HG03442 (cell line): ENCODE results near the gene MACF1.

Source experiments
- ATAC-seq: cut with Tn5 transposase; IDR thresholded peaks from one replicate; pipeline ENCODE4 v1.9.1; 2021; ENCODE audit warnings: mild to moderate bottlenecking, moderate library complexity; ENCODE audit not compliant: unreplicated experiment

The MACF1 gene

GRCh38 chr1:39410915-39411436 is 206.5 kb downstream of the MACF1 start:
- ATAC-seq = no peak

GRCh38 chr1:39411526-39412478 is 207.3 kb downstream of the MACF1 start:
- no peak for ATAC-seq

DNA sequence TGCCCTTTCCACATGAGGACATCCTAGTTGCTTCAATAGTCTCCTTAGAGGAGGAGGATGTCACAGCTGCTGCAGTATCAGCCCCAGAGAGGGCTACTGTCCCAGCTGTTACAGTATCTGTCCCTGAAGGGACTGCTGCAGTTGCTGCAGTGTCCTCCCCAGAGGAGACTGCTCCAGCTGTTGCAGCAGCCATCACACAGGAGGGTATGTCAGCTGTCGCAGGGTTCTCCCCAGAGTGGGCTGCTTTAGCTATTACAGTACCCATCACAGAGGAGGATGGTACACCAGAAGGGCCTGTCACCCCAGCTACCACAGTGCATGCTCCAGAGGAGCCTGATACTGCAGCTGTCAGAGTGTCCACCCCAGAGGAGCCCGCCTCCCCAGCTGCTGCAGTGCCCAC is 208.4 kb downstream of the MACF1 start:
- no peak for ATAC-seq

DNA sequence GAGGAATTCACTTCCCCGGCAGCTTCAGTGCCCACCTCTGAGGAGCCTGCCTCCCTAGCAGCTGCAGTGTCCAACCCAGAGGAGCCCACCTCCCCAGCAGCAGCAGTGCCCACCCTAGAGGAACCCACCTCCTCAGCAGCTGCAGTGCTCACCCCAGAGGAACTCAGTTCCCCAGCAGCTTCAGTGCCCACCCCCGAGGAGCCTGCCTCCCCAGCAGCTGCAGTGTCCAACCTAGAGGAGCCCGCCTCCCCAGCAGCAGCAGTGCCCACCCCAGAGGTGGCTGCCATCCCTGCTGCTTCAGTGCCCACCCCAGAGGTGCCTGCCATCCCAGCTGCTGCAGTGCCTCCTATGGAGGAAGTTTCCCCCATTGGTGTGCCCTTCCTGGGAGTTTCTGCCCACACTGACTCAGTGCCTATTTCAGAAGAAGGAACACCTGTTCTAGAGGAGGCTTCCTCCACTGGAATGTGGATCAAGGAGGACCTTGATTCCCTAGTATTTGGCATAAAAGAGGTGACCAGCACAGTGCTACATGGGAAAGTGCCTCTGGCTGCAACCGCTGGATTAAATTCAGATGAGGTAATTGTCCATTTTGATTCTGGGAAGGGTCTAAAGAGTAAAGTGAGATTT is 209.5 kb downstream of the MACF1 start:
- no peak for ATAC-seq

GRCh38 chr1:39415553-39415952 is 211.1 kb downstream of the MACF1 start:
- no peak for ATAC-seq

DNA sequence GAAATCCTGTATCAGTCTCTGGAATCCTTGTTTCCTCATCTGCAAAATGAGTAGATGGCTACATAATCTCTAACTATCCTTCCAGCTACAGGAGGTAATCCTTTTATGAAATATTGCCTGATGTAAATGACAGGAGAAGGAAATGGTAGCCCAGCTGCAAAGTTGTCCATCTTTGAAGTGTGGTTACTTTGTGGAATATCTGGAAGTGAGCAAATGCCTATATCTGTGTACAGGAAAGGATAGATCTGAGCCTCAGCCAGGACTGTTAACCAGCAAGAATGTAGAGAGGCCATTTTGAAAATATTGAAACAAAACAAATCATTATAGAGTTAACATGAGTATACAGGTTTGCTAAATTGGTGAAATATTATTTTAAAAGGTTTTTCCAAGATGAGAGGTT is 212.1 kb downstream of the MACF1 start:
- no peak for ATAC-seq

GRCh38 chr1:39418236-39418635 is 213.7 kb downstream of the MACF1 start:
- ATAC-seq = no peak

- no peak for ATAC-seq
Observed at GRCh38 chr1:39420493-39420892, 216.0 kb downstream of the MACF1 start.

GRCh38 chr1:39422614-39423013 is 218.1 kb downstream of the MACF1 start:
- ATAC-seq = no peak

DNA sequence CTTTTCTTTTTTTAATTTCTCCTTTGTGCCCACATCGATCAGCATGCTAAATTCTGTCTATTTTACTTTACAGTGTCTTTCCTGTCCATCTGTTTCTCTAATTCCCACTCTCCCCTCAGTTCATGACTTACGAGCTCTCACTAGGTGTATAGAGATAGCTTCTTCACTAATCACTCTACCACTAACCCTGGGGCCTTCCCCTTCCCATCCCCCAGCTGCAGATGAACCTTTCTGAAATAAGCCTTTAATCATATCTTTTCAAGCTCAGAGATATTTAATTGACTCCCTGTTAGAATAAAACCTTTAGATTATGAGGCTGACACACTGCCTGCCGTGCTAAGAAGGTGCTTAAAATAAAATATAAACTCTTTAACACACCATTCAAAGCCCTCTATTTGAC is 220.7 kb downstream of the MACF1 start:
- no peak for ATAC-seq

DNA sequence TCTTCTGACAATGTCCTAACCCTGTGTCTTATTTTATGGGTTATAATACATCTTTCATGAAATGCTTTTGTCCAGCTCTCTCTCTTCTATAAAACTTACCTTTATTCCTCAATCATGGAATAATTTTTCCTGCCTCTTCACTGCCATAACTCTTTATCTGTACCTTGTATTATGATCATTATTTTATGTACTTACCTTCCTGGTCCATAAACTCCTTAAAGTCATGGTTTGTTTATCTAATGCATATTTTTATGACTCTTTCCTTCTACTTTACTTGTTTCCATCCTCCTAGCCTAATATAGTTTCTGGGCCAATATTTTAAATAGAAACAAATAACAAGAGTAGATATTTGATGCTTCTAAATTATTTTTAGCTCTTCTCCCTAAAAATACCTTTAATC is 221.1 kb downstream of the MACF1 start:
- no peak for ATAC-seq

DNA sequence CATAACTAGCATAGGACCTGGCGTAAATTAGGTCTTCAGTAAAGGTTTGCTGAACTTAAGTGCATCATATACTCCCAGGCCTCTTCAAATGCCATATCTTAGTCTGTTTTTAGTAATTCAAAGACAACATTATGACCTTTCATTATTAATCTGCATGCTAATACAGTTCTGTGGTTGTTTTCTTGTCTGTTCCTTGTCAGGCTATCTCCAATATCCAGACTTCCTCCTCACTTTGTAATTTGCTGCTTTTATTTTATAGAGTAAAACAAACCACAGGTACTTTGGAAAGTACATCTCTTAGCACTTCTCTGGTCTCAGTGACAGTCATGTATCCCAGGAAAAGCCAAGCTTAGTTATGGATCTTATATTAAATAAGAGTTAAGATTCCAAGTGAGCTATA is 221.9 kb downstream of the MACF1 start:
- ATAC-seq = no peak

DNA sequence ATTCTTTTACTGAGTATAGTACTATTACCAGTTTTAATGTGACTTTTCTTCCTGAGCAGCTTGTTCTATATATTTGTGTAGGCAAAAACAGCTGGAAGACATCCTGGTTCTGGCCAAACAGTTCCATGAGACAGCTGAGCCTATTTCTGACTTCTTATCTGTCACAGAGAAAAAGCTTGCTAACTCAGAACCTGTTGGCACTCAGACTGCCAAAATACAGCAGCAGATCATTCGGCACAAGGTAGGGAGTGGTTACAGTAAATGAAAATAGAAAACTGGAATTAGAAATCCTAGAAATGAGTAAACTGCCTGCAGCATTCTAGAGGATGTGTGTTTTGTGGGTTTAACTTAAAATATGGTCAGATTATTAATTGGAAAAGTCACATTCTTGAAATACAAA is 222.9 kb downstream of the MACF1 start:
- ATAC-seq = no peak

DNA sequence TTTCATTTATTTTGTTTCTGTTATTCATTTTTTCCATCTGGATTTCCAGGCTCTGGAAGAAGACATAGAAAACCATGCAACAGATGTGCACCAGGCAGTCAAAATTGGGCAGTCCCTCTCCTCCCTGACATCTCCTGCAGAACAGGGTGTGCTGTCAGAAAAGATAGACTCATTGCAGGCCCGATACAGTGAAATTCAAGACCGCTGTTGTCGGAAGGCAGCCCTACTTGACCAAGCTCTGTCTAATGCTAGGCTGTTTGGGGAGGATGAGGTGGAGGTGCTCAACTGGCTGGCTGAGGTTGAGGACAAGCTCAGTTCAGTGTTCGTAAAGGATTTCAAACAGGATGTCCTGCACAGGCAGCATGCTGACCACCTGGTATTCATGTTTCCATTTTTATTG is 223.4 kb downstream of the MACF1 start:
- ATAC-seq = no peak

- no peak for ATAC-seq
Observed at GRCh38 chr1:39431927-39432326, 227.4 kb downstream of the MACF1 start.

- ATAC-seq = no peak
Observed at GRCh38 chr1:39434797-39435395, 230.4 kb downstream of the MACF1 start.

DNA sequence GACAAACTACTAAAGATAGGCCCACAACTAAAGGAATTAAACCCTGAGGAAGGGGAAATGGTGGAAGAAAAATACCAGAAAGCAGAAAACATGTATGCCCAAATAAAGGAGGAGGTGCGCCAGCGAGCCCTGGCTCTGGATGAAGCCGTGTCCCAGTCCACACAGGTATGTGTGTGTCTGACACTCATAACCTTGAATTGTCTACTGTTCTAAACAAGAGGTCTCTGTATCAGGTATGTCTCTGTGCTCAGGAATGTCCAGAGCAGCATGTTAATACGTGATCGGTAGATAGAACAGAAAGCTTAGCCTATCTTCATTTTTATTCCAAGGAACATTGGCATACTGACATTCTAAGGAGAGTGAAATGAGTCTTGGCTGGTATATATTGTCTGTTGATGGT is 231.1 kb downstream of the MACF1 start:
- ATAC-seq = no peak

DNA sequence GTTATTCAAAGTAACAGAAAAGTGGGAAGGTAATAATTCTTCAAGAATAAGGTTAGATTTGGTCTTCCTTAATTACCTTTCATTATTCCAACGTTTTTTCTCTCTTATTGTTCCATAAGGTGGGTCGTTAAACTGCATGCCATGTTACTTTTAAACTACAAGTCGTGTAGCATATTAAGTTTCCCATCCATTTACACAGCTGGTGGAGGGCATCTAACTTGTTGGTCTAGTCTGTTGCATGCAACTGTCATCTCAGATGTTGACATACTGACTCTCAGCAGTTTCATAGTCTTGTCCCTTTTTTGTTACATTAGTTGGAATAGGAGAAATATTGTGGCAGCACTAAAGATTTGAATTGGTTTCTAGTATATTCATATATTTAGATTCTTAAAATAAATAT is 232.3 kb downstream of the MACF1 start:
- no peak for ATAC-seq

- no peak for ATAC-seq
Observed at GRCh38 chr1:39438042-39438441, 233.5 kb downstream of the MACF1 start.

DNA sequence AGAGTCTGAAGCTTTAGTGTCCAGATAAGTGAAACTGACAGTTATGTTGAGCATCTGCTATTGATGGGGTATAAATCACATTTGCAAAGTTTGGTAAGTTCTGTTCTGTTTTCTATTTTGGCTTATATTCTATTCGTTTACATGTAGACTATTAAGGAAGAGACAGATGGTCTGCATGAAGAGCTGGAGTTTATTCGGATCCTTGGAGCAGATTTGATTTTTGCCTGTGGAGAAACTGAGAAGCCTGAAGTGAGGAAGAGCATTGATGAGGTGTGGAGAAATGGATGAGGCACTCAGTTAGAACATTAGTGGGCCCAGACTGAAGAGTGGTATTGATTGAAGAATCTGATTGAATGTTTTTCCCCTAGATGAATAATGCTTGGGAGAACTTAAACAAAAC is 236.4 kb downstream of the MACF1 start:
- ATAC-seq = no peak

DNA sequence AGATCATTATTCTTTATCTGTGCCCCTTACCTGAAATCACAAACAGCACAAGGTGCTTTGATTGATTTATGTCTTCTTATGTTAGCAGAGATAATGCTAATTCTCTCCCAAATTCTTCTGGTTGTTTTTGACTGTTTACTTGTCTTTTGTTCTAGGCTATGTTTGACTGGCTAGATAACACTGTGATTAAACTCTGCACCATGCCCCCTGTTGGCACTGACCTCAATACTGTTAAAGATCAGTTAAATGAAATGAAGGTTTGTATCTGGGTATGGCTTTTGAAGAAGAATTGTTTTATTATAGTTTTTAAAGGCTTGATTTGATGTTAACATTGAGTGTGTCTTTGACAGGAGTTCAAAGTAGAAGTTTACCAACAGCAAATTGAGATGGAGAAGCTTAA is 237.3 kb downstream of the MACF1 start:
- no peak for ATAC-seq

GRCh38 chr1:39445573-39445972 is 241.1 kb downstream of the MACF1 start:
- ATAC-seq = no peak
